GM12865 (cell line): ENCODE results near the gene RUSF1.

Source experiments
- DNase-seq: peaks from one replicate; pipeline ENCODE4 v3.0.0; 2010; ENCODE audit warnings: low read depth
- H3K4me3 ChIP-seq: 2 replicates; pipeline ENCODE4 v1.5.1; 2011; ENCODE audit warnings: mild to moderate bottlenecking, low read depth, low read length, control low read depth
- CTCF ChIP-seq: IDR thresholded peaks from 2 replicates; pipeline ENCODE4 v1.5.1; 2011; ENCODE audit warnings: low read length, control low read depth, low read depth, inconsistent platforms; ENCODE audit not compliant: insufficient read depth; ENCODE audit errors: missing control alignments

The RUSF1 gene

GRCh38 chr16:31502981-31503380, 5.2 kb downstream of the RUSF1 start:
- DNase-seq: no peak
- no peak overlapping the region for H3K4me3 ChIP-seq
- TF ChIP-seq CTCF: no peak

- DNase-seq: no peak
- no peak for TF ChIP-seq CTCF
These were observed 6.2 kb downstream of the RUSF1 start for GRCh38 chr16:31501966-31502348.

GRCh38 chr16:31501226-31501965, 6.8 kb downstream of the RUSF1 start:
- no peak overlapping the region for H3K4me3 ChIP-seq
- DNase-seq: no peak
- no peak for TF ChIP-seq CTCF

More at GRCh38 chr16:31501966-31502348, 6.2 kb downstream of the RUSF1 start:
- H3K4me3 ChIP-seq: no peak overlapping the region

GRCh38 chr16:31499928-31500327, 8.3 kb downstream of the RUSF1 start:
- no peak for DNase-seq
- no peak overlapping the region for H3K4me3 ChIP-seq
- TF ChIP-seq CTCF: no peak

- no peak for TF ChIP-seq CTCF
- DNase-seq: no peak
- no peak overlapping the region for H3K4me3 ChIP-seq
These were observed 9.7 kb downstream of the RUSF1 start for GRCh38 chr16:31498493-31498892.

- no peak for DNase-seq
- no peak for TF ChIP-seq CTCF
- no peak overlapping the region for H3K4me3 ChIP-seq
These were observed 11.5 kb downstream of the RUSF1 start for GRCh38 chr16:31496670-31497069.
